ENCODE results near the gene PDIA4. TPM values are rescaled to one million over a fixed set of nuclear protein-coding genes. Genes with fewer than 3 reads are reported as not detected.

Gene PDIA4
- total RNA-seq, 4 donors from 2014 or later: 35.9 to 55.9 (median 47.9) TPM

GRCh38 chr7:149001427-149002068, 26.8 kb downstream of the PDIA4 start:
- no peak for DNase-seq (ENCODE audit: low spot score in 2 of 2)
- WGBS, 2 donors: 77 to 83% methylated on average over 11 of the region's 11 CpGs
- intact Hi-C loops (cut with DNase I; ENCODE audit: low total_unique reads): loop anchor here (10.0 kb wide), 2 partner anchors 63 to 93 kb away; partner anchors contain the start of gene ZNF786
- no peak overlapping the region for H3K4me3 ChIP-seq (ENCODE audit: low read depth, poor library complexity, severe bottlenecking)
- no peak for TF ChIP-seq POLR2A (IDR thresholded peaks at IDR 0.05)
- TF ChIP-seq CTCF (IDR thresholded peaks at IDR 0.05): no peak

- no peak for DNase-seq (ENCODE audit: low spot score in 2 of 2)
- no peak for TF ChIP-seq CTCF (IDR thresholded peaks at IDR 0.05)
- no peak for TF ChIP-seq POLR2A (IDR thresholded peaks at IDR 0.05)
- H3K4me3 ChIP-seq (ENCODE audit: low read depth, poor library complexity, severe bottlenecking): no peak overlapping the region
- intact Hi-C loops (cut with DNase I; ENCODE audit: low total_unique reads): loop anchor here (10.0 kb wide), 2 partner anchors 64 to 94 kb away; partner anchors contain the start of gene ZNF786
- WGBS, 2 donors: 75 to 82% methylated on average over 5 of the region's 5 CpGs
These were observed 27.3 kb downstream of the PDIA4 start for GRCh38 chr7:149000961-149001360.

DNA sequence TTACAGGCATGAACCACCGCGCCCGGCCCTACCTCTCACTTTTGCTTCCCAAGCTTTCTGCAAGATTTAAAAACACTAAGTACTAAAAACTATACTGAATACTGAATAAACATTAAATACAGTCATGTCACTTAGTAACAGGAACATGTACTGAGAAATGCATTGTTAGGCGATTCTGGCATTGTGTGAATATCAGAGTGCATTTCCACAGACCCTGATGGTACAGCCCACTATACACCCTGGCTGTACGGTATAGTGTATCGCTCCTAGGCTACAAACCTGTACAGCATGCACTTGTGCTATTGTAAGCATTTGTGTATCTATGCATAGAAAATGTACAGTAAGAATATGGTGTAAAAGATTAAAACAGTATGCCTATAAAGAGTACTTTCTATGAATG, 29.1 kb downstream of the PDIA4 start:
- 88 to 94% methylated on average over 6 of the region's 6 CpGs for WGBS, 2 donors
- intact Hi-C loops (cut with DNase I; ENCODE audit: low total_unique reads): no loop called here

GRCh38 chr7:148997497-148997896, 30.8 kb downstream of the PDIA4 start:
- DNase-seq (ENCODE audit: low spot score in 2 of 2): no peak
- no peak overlapping the region for H3K4me3 ChIP-seq (ENCODE audit: low read depth, poor library complexity, severe bottlenecking)
- WGBS, 2 donors: 86 to 91% methylated on average over 4 of the region's 4 CpGs
- no peak for TF ChIP-seq POLR2A (IDR thresholded peaks at IDR 0.05)
- no peak for TF ChIP-seq CTCF (IDR thresholded peaks at IDR 0.05)
- intact Hi-C loops (cut with DNase I; ENCODE audit: low total_unique reads): no loop called here

More for the DNA sequence above, 29.1 kb downstream of the PDIA4 start:
- TF ChIP-seq POLR2A (IDR thresholded peaks at IDR 0.05): no peak
- TF ChIP-seq CTCF (IDR thresholded peaks at IDR 0.05): no peak
- no peak overlapping the region for H3K4me3 ChIP-seq (ENCODE audit: low read depth, poor library complexity, severe bottlenecking)
- no peak for DNase-seq (ENCODE audit: low spot score in 2 of 2)

DNA sequence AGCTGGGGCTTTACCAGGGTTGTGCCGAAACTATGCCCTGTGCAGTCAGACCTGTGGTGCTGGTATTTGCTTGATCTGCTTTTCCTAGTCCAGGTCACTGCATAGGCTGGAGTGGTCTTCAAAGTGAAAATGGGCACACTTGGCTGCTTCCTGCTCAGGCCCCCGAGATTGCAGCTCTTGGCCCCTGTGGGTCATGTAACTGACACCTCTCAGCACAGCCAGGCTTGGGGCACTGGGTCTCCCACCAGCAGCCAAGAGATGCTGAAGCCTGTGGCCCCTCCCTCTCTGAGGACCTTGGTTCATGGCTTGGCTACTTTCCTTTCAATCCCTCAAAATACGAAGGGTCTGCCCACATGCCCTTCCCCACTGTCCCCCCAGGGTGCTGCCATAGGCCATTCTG, 33.7 kb downstream of the PDIA4 start:
- 64 to 65% methylated on average over 3 of the region's 3 CpGs for WGBS, 2 donors
- no peak overlapping the region for H3K4me3 ChIP-seq (ENCODE audit: low read depth, poor library complexity, severe bottlenecking)
- intact Hi-C loops (cut with DNase I; ENCODE audit: low total_unique reads): no loop called here
- TF ChIP-seq POLR2A (IDR thresholded peaks at IDR 0.05) (no peak), CTCF (IDR thresholded peaks at IDR 0.05) (no peak)
- DNase-seq (ENCODE audit: low spot score in 2 of 2): no peak

GRCh38 chr7:148993193-148993592, 35.1 kb downstream of the PDIA4 start:
- intact Hi-C loops (cut with DNase I; ENCODE audit: low total_unique reads): no loop called here
- H3K4me3 ChIP-seq (ENCODE audit: low read depth, poor library complexity, severe bottlenecking): no peak overlapping the region
- TF ChIP-seq POLR2A (IDR thresholded peaks at IDR 0.05) (no peak), CTCF (IDR thresholded peaks at IDR 0.05) (no peak)
- no peak for DNase-seq (ENCODE audit: low spot score in 2 of 2)
- 88 to 93% methylated on average over 7 to 8 of the region's 8 CpGs for WGBS, 2 donors
